DND-41 (cell line): Measurements from ENCODE around the gene HBP1.
"Not testable (repeated sequence)": the region's sequence is repeated elsewhere in the genome, so short reads cannot be mapped to it uniquely, and the experiment has no call there.

Experiments used
- ATAC-seq: fragments of 200-7000 bp; cut with Tn5 transposase; 3 replicates; pipeline ENCODE4 v1.9.1; 2021; ENCODE audit warnings: low read depth; ENCODE audit not compliant: insufficient read depth
- DNase-seq: peaks from one replicate; pipeline ENCODE4 v3.0.0-alpha.2; 2020
- H2AFZ ChIP-seq: 2 replicates; pipeline ENCODE4 v1.6.0; 2012; ENCODE audit warnings: low read depth, low read length
- H3K27ac ChIP-seq: 2 replicates; pipeline ENCODE4 v1.5.1; 2012; ENCODE audit warnings: low read length, inconsistent platforms
- H3K27me3 ChIP-seq: fragments of 200-600 bp; sonication (generic); 2 replicates; pipeline ENCODE4 v1.6.0; 2012; ENCODE audit warnings: low read length, mild to moderate bottlenecking, inconsistent platforms; ENCODE audit not compliant: insufficient read depth, poor library complexity
- H3K36me3 ChIP-seq: 2 replicates; pipeline ENCODE4 v1.5.1; 2012; ENCODE audit warnings: low read length, inconsistent platforms; ENCODE audit not compliant: insufficient read depth
- H3K4me1 ChIP-seq: 2 replicates; pipeline ENCODE4 v1.5.1; 2012; ENCODE audit warnings: mild to moderate bottlenecking, low read length; ENCODE audit not compliant: insufficient read depth
- H3K4me2 ChIP-seq: 2 replicates; pipeline ENCODE4 v1.6.0; 2012; ENCODE audit warnings: mild to moderate bottlenecking, moderate library complexity, low read length, inconsistent platforms; ENCODE audit not compliant: insufficient read depth
- H3K4me3 ChIP-seq, 2 experiments: fragments of 200-600 bp in 1 of 2; shearing (Covaris generic) in 1 of 2; 2 replicates each; pipeline ENCODE4 v1.5.1; 2012 to 2016; ENCODE audit warnings: inconsistent platforms in 2 of 2, low read length in 2 of 2, mild to moderate bottlenecking in 2 of 2, low read depth in 1 of 2, moderate library complexity in 1 of 2
- H3K79me2 ChIP-seq: 2 replicates; pipeline ENCODE4 v1.6.0; 2012; ENCODE audit warnings: low read length, inconsistent platforms; ENCODE audit not compliant: insufficient read depth
- H3K9ac ChIP-seq: 2 replicates; pipeline ENCODE4 v1.6.0; 2012; ENCODE audit warnings: low read depth, mild to moderate bottlenecking, inconsistent platforms, low read length, moderate library complexity
- H3K9me3 ChIP-seq: 2 replicates; pipeline ENCODE4 v1.5.1; 2012; ENCODE audit warnings: low read length, moderate library complexity, mild to moderate bottlenecking, inconsistent platforms; ENCODE audit not compliant: insufficient read depth, severe bottlenecking
- H4K20me1 ChIP-seq: 2 replicates; pipeline ENCODE4 v1.6.0; 2012; ENCODE audit warnings: low read length; ENCODE audit not compliant: insufficient read depth
- CTCF ChIP-seq: IDR thresholded peaks from 2 replicates; pipeline ENCODE4 v1.5.1; 2012; ENCODE audit warnings: borderline replicate concordance, low read length, moderate library complexity, mild to moderate bottlenecking; ENCODE audit not compliant: poor library complexity, severe bottlenecking; ENCODE audit errors: extremely low read depth
- EZH2 ChIP-seq: IDR thresholded peaks from 3 replicates; pipeline ENCODE4 v1.6.1; 2012; ENCODE audit warnings: borderline replicate concordance, low read depth, mild to moderate bottlenecking, moderate library complexity, low read length, inconsistent platforms; ENCODE audit not compliant: severe bottlenecking

HBP1 gene

DNA sequence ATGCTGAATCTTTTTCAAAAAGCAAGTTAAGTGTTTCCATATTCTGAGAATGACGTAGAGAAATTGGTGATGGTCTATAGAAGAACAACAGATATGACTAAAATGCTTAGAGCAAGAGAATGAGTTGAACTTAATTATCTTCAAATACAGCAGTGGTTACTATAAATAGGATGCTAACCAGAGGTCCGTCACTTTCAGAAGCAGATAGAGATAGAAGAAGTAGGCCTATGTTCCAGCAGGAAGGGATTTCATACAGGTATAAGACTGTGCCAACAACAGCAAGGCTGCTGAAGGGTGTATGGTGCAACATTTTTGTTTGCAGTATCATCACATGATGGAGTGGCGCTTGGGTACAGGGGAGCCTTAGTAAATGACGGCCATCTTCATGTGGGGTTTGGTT is 68.6 kb downstream of the HBP1 start:
- H2AFZ ChIP-seq, result no peak overlapping the region
- no peak overlapping the region for H3K4me3 ChIP-seq
- H3K27me3 ChIP-seq, result no peaks in the 10 kb centered on the region
- no peaks in the 10 kb centered on the region for H3K4me1 ChIP-seq
- no peaks in the 10 kb centered on the region for H4K20me1 ChIP-seq
- DNase-seq (no peak), ATAC-seq (no peak)
- peaks cover 2% of the 10 kb centered on the region; the same call in 1 of the 2 replicates for H3K36me3 ChIP-seq
- no peaks in the 10 kb centered on the region for H3K9me3 ChIP-seq
- no peaks in the 10 kb centered on the region for H3K79me2 ChIP-seq
- H3K9ac ChIP-seq, result no peak overlapping the region
- no peak overlapping the region for H3K4me2 ChIP-seq
- H3K27ac ChIP-seq, result no peak overlapping the region
- TF ChIP-seq EZH2 (no peak), CTCF (no peak)

DNA sequence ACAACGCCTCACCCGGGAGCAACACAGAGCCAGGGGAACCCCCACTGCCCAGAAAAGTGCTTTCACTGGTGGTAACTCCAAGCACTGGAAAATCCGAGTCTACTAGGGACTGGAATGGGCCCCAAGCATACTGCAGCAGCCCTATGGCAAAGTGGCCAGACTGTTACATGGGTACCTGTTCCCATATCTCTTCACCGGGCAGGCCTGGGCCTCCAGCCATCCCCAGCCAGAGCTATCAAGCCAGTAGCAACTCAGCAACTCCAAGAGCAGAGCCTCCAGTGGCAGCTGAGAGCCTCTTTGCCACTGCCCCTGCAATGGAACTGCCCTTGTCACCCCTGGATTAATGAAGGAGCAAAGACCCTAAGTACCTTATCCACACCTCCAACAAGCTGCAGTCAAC is 73.5 kb downstream of the HBP1 start:
- TF ChIP-seq CTCF, result no peak
- no peak for TF ChIP-seq EZH2
- ATAC-seq (no peak), DNase-seq (no peak)
- no peak overlapping the region for H3K4me2 ChIP-seq
- no peak overlapping the region for H2AFZ ChIP-seq
- H3K9ac ChIP-seq, result no peak overlapping the region
- H3K9me3 ChIP-seq, result peaks cover 2% of the 10 kb centered on the region
- no peak overlapping the region for H3K27ac ChIP-seq
- no peak overlapping the region for H3K4me3 ChIP-seq
- no peaks in the 10 kb centered on the region for H4K20me1 ChIP-seq
- H3K36me3 ChIP-seq, result peaks cover 20% of the 10 kb centered on the region; the same call in 1 of the 2 replicates
- no peaks in the 10 kb centered on the region for H3K27me3 ChIP-seq
- no peaks in the 10 kb centered on the region for H3K79me2 ChIP-seq
- no peaks in the 10 kb centered on the region for H3K4me1 ChIP-seq

- no peak overlapping the region for H3K27ac ChIP-seq
- no peak for DNase-seq
- H4K20me1 ChIP-seq, result no peaks in the 10 kb centered on the region
- no peak overlapping the region for H3K9ac ChIP-seq
- H3K4me3 ChIP-seq, result no peak overlapping the region
- TF ChIP-seq CTCF, result no peak
- no peak for TF ChIP-seq EZH2
- no peaks in the 10 kb centered on the region for H3K27me3 ChIP-seq
- no peak overlapping the region for H2AFZ ChIP-seq
- H3K4me1 ChIP-seq, result no peaks in the 10 kb centered on the region
- H3K4me2 ChIP-seq, result no peak overlapping the region
- H3K36me3 ChIP-seq, result peaks cover 29% of the 10 kb centered on the region; the same call in 1 of the 2 replicates
- no peaks in the 10 kb centered on the region for H3K79me2 ChIP-seq
- no peak for ATAC-seq
- peaks cover 2% of the 10 kb centered on the region for H3K9me3 ChIP-seq
Measured at GRCh38 chr7:107244613-107245012, 75.8 kb downstream of the HBP1 start.

GRCh38 chr7:107246836-107247235 is 78.0 kb downstream of the HBP1 start:
- H3K9ac ChIP-seq, H3K4me3 ChIP-seq, H4K20me1 ChIP-seq, H3K27me3 ChIP-seq, H3K4me2 ChIP-seq, H2AFZ ChIP-seq, ATAC-seq, H3K9me3 ChIP-seq, H3K4me1 ChIP-seq, H3K27ac ChIP-seq, DNase-seq, H3K79me2 ChIP-seq: not testable (repeated sequence)
- H3K36me3 ChIP-seq, result peaks cover 29% of the 10 kb centered on the region; the same call in 1 of the 2 replicates
